T follicular helper cell (primary cell): Measurements from ENCODE around the gene GLCCI1.
"Not testable (repeated sequence)": the region's sequence is repeated elsewhere in the genome, so short reads cannot be mapped to it uniquely, and the experiment has no call there.

Experiments
- DNase-seq: peaks from one replicate; pipeline ENCODE4 v3.0.0-alpha.2; 2020; ENCODE audit warnings: low read depth

The GLCCI1 gene

GRCh38 chr7:8094164-8095140 is 125.9 kb downstream of the GLCCI1 start:
- DNase-seq = no peak

DNA sequence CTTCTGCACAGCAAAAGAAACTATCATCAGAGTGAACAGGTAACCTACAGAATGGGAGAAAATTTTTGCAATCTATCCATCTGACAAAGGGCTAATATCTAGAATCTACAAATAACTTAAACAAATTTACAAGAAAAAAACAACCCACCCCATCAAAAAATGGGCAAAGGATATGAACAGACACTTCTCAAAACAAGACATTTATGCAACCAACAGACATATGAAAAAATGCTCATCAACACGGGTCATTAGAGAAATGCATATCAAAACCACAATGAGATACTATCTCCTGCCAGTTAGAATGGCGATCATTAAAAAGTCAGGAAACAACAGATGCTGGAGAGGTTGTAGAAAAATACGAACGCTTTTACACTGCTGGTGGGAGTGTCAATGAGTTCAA is 132.7 kb downstream of the GLCCI1 start:
- not testable (repeated sequence) for DNase-seq

DNA sequence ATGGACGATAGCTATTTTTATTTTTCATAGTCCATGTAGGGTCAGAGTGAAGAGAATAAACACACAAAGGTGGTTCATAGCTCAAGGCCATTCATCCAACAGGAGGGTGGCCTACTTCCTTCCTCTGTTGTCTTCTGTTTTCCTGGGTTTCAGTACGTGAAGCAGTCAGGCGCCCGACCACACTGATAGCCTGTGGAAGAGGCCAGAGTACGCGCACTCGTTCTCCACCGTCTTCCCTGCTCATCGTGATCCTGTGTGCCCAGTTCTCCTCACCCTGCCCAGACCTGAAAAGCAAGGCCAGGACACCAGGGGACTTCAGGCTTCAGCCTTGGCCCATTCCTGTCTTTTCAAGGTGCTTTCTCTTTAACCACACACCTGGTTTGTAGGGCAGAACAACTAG is 134.7 kb downstream of the GLCCI1 start:
- DNase-seq = no peak

DNA sequence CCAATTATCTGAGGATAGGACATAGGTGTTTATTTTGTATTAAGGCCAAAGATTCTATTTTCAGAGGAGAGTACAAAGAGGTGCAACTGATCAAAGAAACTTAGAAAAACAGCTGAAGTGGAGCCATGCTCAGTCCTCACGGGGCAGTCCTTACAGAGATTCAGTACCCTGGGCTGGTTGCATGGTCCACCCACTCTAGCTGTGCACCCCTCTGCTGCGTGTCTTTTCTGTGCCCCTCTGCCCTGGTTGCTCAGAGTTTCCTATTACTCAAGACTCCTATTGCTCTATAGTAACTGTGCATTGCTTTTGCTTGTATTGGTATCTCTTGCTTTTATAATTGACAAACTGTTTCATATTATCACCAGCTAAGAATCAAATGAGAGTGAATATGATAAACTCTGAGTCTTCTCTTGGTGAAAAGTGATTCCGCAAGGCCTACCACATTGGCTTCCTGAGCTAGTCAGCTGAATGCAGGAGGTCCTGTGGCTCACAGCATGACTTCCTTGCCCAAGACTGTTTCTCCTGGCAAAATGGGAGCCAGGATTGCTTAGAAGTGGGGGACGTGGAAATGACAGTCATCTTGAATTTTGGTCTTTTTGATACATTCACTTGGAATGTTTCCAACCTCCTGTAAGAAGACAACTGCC is 137.0 kb downstream of the GLCCI1 start:
- DNase-seq = no peak

GRCh38 chr7:8109196-8110022 is 140.8 kb downstream of the GLCCI1 start:
- no peak for DNase-seq

- DNase-seq = no peak
These were observed 142.8 kb downstream of the GLCCI1 start for GRCh38 chr7:8111282-8111960.

DNA sequence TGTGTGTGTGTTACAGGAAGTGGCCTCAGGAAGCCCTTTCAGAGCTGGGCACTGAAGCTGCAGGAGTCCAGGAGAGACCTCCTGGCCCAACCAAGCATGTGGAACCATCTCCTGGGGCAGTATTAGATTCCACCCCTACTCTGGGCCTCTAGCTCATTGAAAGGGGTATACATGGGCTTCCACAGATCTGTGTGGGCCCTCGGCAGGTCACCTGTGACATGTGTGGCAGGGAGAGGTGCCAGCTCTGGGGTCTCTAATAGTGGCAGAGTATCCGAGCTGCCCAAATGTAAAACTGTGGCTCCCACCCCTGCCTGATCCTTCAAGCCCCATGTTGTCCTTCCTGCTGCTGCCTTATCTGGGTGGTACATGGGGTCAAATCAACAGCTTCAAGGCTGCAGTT is 144.1 kb downstream of the GLCCI1 start:
- no peak for DNase-seq

DNA sequence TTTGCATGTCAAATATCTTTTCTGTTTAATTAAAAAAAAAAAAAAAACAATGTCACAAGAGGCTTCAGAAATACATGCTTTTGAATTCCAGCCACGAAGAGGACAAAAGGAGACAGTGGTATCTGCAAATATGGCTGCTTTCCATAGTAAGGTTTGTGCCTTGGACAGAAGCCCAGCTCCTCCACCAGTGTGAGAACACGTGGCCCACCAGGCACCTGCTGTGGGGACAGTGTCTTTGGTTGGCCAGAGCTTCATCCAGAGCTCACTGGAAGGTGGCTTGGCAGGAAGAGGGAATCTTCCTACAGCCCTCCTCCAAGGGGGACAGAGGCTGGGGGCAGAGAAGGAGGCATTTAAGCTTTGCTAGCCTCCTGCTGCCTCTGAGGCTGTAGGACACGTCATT is 144.6 kb downstream of the GLCCI1 start:
- no peak for DNase-seq

DNA sequence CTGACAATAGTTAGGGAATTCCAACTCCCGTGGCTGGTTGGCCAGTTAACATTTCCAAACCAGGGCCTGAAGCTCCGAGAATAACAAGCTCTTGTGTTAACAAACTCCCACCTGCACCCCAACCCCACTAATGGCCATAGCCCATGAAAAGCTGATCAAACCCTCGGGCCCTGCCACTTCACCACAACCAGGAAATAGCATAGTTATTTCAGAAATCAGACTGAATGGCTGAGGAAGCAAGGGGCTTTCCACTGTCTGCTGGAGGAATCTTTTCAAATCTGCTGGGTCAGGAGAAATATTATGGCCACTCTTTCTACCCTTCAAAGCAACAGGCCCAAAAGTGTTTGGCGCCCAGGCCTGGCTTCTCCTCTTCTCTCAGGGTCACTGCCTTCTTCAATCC is 145.6 kb downstream of the GLCCI1 start:
- no peak for DNase-seq

GRCh38 chr7:8115547-8116402 is 147.2 kb downstream of the GLCCI1 start:
- DNase-seq = no peak

DNA sequence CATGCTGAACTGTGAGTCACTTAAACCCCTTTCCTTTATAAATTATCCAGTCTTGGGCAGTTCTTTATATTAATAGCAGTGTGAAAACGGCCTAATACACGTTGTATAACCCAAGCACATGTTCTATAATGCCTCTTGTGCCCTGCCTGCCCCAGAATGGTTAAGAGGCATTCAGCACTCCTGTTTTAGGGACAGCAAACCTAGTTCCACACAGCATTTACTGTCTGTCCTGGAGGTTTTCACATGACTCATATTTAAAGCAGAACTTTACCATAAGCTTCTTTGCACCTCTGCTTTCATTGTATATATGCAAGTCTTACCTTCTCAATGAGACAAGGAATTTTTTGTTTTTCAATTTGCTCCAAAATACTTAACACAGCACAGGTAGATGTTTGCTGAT is 148.6 kb downstream of the GLCCI1 start:
- no peak for DNase-seq

GRCh38 chr7:8119262-8119661 is 150.7 kb downstream of the GLCCI1 start:
- no peak for DNase-seq

DNA sequence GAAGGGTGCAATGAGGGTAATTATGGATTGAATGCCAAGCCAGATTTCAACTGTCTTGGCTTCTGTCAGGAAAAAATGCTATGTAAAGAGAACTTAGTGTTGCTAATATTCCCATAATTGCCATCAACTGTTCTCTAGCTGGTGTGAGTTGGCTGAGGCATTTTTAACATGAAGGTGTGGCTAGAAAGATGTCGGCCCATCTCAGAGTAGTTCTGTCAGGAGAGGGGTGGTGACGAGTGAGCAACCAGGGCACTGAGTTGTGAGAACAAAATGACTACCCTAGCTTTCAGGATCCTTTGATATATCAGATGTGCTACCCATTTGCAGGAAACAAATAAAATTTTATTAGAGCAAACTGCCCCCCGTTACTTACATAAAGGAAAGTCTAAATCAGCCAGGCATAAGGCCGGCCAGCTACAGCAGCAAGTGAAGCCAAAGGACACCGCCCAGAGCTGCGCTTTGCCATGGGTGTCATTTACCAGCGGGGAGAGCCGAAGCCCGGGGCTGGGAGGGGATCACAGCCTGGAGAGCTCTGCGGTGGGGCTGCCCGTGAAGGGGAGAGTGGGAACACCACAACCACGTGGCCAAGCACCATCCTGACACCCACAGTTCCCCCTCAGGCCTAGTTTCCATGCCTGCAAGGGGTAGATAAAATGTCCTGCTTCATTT is 151.9 kb downstream of the GLCCI1 start:
- DNase-seq = no peak

DNA sequence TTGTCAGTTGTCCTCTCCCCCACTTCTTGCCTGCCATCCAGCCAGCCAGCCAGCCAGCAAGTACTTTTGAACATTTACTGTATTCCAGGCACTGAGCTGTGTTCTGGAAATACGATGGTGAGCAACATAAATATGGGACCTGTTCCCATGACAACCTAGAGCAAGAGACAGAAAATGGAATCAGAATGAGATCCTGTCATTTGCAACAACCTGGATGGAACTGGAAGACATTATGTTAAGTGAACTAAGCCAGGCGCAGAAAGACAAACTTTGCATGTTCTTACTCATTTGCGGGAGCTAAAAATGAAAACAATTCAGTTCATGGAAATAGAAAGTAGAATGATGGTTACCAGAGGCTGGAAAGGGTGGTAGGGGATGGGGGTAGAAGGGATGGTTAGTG is 152.6 kb downstream of the GLCCI1 start:
- DNase-seq = no peak

GRCh38 chr7:8125680-8126444 is 157.3 kb downstream of the GLCCI1 start:
- DNase-seq = peak; percentile 71

DNA sequence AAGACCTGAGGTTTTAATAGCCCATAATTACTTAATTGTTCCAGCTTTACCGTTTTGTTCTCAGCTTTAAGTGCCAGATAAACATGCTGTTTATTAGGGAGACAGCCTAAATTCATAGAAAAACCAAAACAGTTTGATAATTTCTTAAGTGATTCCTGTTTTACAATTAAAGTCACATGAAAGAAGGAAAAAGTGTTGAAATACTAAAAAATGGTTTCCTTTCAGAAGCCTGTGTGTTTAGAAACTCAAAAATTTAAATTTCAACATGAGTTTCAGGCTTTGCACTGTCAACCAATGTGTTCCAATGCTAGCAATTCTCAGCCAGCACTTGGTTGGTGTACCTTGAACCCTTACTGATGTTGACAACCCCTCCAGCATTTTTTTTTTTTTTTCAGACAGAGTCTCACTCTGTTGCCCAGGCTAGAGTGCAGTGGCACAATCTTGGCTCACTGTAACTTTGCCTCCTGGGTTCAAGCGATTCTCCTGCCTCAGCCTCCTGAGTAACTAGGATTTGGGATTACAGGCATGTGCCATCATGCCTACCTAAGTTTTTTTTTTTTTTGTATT is 158.1 kb downstream of the GLCCI1 start:
- DNase-seq = no peak

DNA sequence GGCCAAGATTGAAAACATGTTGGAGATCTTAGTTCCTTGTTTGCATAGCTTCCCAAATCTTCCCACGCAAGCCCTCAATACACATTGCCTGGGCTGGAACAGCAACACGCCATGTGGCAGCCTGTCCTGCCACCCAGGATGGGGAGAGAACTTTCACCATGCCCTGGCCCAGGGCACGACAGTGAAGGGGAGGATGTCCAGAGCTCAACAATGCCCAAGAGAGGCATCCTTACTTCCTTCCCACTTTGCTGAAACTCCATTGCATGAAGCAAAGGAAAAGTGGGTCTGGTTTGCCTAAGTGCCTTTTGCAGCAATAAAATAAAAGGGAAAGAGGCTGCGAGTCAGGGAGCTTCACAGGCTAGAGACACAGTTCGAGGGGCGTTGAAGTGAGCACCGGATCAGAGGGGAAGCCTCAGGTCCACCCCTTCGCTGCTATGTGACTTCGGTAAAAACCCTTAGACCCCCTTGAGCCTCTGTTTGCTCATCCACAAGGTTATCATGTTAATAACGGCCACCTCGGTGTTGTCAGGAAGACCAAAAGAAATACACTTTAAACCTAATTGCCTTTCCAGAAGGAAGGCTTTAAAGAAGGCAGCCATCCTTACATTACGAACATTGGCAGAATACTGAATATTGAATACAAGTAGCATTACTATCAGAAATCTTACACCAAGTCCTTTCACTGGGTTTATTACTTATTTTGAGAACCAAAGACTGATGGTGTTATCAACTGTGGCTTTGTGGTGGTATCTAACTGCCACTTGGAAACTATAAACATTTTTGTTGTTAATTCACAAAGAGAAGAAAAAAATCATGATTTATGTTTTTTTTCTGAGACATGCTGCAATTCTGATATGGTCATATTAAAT is 160.1 kb downstream of the GLCCI1 start:
- no peak for DNase-seq

- no peak for DNase-seq
These were observed 160.7 kb downstream of the GLCCI1 start for GRCh38 chr7:8129318-8129659.
